CD4-positive, alpha-beta T cell treated with Interferon gamma for 1 hour (primary cell): Measurements from ENCODE around the gene PFDN1.
"Not testable (repeated sequence)": the region's sequence is repeated elsewhere in the genome, so short reads cannot be mapped to it uniquely, and the experiment has no call there.

Experiments used
- DNase-seq: peaks from one replicate; pipeline ENCODE4 v3.0.0-alpha.2; 2020

PFDN1 gene

DNA sequence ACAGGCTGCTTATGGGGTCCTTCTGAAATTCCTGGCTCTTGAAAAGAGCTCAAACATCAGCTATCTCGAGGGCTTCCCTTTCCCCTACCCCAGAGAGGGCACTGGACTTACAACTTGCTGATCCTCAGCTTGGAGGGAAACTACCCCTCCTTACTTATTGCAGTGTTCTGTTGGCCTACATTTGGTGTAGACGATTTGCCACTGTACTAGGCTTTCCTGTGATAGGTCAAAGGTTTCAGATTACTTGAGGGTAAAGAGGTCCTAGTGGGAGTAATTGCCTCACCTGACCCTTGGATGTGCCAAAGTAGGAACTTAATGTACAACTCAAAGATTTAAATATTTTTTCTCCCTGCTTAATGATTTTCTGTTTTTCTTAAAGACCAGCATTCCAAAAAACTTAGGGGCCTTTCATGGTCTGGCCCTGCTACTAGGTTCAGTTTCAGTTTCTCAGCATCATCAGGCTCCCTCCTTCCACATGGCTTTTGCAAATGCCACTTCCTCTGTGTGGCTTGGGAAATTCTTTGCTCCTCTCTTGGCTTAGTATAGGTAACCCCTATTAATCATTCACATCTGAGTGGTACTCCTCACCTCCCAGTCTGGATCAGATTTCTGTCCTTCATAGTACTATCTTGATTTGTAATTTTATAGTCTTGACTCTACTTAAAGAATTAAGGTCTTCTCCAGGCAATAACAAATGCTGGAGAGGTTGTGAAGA is 95.5 kb downstream of the PFDN1 start:
- no peak for DNase-seq

GRCh38 chr5:140205952-140206351 is 96.9 kb downstream of the PFDN1 start:
- no peak for DNase-seq

DNA sequence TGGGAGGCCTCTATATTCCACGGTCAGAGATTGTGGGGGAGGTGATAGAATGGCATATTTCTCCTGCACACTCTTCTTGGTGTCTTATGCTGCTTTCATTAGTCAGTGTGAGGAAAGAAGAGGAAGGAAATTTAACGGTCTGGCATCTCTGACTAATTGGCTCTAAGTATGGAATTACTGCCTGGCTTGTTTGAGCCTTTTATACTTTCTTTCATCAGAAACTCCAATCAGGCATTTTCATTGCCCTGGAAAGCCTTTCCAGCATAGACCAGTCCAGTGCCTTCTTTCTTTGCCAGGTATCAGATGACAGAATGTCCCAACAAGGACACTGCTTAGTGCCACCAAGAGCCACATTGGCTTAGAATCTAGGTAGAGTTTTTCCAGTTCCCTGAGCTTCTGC is 97.7 kb downstream of the PFDN1 start:
- DNase-seq = no peak

GRCh38 chr5:140202610-140203009 is 100.3 kb downstream of the PFDN1 start:
- no peak for DNase-seq

GRCh38 chr5:140202078-140202477 is 100.8 kb downstream of the PFDN1 start:
- DNase-seq = no peak

DNA sequence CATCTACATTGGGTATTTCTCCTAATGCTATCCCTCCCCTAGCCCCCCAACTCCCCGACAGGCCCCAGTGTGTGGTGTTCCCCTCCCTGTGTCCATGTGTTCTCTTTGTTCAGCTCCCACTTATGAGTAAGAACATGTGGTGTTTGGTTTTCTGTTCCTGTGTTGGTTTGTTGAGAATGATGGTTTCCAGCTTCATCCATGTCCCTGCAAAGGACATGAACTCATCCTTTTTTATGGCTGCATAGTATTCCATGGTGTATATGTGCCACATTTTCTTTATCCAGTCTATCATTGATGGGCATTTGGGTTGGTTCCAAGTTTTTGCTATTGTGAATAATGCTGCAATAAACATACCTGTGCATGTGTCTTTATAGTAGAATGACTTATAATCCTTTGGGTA is 104.0 kb downstream of the PFDN1 start:
- not testable (repeated sequence) for DNase-seq

DNA sequence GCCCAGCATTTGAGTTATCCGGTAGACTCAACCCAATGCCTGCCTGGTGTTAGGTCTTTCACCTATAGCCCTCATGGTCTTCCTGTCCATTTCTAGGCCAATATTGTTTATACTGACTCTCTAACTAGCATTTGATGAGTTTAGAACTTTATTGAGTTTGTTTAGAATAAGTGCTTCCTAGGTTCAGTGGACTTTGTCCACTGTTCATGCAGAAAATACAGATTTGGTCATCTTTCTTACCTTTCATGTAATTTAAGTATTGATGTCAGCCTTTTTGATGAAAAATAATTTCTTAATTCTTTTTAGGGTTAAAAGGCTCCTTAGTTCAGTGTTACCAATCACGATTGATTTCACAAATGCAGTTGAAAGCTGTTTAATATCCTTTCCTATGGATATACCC is 105.9 kb downstream of the PFDN1 start:
- no peak for DNase-seq

- no peak for DNase-seq
Observed at GRCh38 chr5:140196115-140196814, 106.6 kb downstream of the PFDN1 start.
